HG03432 (cell line): ENCODE measurements around the gene SORCS1.
A peak's percentile ranks its signal among the peaks of the same experiment; 100 is the strongest.
"Not testable (repeated sequence)": the region's sequence is repeated elsewhere in the genome, so short reads cannot be mapped to it uniquely, and the experiment has no call there.

Experiments
- ATAC-seq: cut with Tn5 transposase; IDR thresholded peaks from one replicate; pipeline ENCODE4 v1.9.1; 2021; ENCODE audit warnings: mild to moderate bottlenecking, moderate library complexity; ENCODE audit not compliant: unreplicated experiment

SORCS1 gene

GRCh38 chr10:106952033-106952432 lies 212.5 kb downstream of the SORCS1 start:
- no peak for ATAC-seq

DNA sequence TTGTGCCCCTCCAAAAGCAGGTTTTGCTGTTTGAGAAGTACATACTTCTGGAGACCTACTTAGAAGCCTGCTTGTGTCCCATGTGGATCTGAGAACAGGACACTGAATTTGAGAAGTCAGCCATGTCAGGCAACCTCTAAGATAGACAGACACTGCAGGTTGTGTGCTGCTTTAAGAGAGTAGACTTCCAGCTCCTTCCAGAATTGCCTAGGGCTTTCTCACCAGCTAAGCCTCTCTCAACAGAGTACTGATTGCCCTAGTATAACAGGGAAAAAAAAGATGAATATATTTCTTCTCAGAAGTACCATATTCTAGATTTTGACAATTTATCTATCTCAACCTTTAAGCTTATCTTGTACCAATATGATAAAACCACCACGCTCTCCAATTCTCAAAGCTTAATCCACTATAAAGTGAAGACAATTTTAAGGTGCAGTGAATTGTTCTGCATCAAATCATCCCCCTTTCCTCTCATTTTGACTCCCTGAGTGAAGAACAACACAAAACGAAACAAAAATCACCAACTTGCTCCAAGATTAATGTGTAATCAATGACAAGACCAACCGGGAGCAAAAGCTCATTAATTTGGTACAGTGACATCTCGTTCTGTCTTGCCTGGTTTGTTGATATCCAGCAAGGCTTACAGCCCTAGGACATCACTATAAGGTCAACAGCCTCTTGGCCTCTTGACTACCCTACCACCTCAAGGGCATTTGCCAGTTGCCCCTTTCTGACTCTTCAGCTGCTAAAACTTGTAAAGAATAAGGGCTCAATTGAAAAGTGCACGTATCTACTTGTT lies 214.6 kb downstream of the SORCS1 start:
- no peak for ATAC-seq

- peak; percentile 57 for ATAC-seq
Observed at GRCh38 chr10:106947643-106948042, 216.9 kb downstream of the SORCS1 start.

GRCh38 chr10:106942035-106942662 lies 222.4 kb downstream of the SORCS1 start:
- no peak for ATAC-seq

DNA sequence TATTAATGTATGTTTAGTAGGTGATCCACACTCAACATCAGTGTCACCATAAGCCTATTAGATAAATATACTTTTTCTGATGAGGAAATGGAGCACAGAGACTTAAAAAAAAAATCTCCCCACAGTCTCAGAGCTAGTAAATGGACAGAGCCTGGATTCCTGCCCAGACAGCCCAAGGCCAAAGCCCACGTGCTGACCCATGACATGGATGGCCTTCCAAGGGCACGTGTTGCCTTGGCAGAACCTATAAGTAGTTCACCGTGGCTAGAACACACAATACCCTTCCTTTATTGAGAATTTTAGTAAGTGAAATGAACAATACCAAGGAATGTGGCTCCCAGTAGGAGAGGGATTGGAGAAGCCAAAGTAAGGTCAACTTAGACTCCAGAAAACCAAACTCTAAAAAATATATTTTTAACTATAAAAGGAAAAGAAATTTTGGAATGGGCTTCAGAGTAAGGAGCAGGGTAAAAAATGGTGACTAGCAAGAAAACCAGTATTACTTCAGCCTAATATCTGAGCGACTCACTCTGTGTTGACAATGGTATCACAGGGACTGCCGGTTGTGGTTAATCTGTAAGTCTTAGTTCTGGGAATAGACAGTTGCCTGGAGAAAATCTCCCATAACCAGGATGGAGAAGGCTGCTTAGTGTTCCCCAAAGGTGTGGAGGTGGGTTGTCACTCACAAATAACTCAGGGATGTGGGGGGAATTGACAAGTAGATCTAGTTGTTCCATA lies 223.0 kb downstream of the SORCS1 start:
- ATAC-seq = no peak

GRCh38 chr10:106938513-106938912 lies 226.0 kb downstream of the SORCS1 start:
- ATAC-seq = no peak

- ATAC-seq = peak; percentile 73
Observed at GRCh38 chr10:106935978-106936451, 228.5 kb downstream of the SORCS1 start.

GRCh38 chr10:106931853-106932249 lies 232.7 kb downstream of the SORCS1 start:
- ATAC-seq = no peak

DNA sequence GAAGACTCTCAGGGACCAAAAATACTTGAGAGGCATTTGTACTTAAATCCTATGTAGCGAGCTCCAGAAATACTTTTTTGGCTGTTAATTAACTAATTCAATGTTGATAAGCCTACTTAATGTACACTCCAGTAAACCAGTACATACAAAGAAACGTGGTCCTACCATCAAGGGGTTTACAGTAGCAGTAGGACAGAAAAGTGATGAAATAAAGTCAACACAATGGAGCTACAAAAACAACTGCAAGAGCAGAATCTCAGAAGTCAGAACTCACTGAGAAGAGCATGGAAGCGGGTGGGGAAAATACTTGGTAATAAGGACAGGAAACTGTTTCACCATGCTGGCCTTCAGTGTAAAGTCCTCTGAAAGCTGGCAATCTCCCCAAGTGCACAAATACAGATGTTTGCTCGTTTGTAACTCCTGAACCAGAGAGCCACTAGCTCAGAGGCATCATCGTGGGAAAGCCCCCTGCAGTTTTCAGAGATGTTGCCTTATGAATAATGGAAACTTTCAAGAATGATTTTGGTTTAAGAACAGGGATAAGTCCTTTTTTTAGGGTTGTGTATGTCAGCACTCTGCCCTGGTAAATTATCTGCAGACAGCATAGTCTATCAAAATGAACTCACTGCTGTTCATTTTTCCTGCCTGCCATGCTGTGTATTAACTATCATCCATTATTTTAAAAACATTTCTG lies 233.2 kb downstream of the SORCS1 start:
- ATAC-seq = peak; percentile 77

- ATAC-seq = no peak
Observed at GRCh38 chr10:106930751-106931150, 233.8 kb downstream of the SORCS1 start.

DNA sequence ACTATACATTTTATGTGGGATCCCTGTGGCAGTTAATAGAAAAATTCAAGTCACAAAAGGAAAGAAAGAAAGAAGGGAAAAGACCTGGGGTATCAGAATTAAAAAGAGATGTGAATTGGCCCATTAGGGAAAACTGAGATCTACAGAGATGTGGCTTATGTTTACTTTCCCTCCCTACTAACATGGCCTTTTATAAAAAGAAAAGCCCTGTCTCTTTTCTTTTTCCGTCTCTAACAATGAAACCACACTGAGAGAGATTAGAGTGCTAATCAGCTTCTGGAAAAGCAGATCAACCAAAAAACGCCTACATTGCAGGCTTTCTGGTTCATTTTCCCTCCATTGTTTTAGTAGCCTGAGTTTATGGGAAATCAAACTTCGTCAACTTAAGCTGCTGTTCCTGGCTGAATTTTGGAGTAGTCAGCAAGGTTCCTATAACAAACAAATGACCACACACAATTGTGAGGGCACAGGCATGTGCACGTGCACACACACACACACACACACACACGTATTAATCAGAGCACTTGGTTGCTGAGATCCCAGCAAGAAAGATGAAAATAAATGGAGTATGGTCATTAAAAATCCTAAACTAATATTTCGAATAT lies 235.1 kb downstream of the SORCS1 start:
- ATAC-seq = no peak

DNA sequence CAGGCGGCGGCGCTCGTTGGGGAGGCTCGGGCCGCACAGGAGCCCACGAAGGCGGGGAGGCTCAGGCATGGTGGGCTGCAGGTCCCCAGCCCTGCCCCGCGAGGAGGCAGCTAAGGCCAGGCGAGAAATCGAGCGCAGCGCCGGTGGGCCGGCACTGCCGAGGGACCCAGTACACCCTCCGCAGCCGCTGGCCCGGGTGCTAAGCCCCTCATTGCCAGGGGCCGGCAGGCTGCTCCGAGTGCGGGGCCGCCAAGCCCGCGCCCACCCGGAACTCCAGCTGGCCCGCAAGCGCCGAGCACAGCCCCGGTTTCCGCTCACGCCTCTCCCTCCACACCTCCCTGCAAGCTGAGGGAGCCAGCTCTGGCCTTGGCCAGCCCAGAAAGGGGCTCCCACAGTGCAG lies 236.4 kb downstream of the SORCS1 start:
- ATAC-seq = not testable (repeated sequence)

GRCh38 chr10:106925191-106925590 lies 239.3 kb downstream of the SORCS1 start:
- ATAC-seq = no peak

DNA sequence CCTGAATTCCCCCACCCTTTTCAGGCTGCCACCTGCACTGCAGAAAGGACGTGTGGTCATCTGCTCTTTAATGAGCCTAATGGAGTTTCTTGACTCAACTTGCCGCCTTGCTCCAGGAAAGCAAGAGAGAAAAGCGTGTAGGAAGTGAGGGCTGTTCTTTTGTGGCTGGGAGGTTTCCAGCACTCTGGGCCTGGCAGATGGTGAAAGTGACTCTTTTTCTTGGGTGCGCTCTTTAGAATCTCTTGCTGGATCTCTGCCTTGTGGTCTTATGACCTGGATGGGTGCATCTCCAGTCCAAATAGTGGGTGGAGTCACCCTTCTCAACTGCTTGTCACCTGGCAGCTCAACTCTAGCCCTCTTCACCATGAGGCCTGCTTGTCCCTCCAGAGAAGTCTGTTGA lies 244.0 kb downstream of the SORCS1 start:
- ATAC-seq = no peak

GRCh38 chr10:106919871-106920282 lies 244.6 kb downstream of the SORCS1 start:
- peak; percentile 86 for ATAC-seq

DNA sequence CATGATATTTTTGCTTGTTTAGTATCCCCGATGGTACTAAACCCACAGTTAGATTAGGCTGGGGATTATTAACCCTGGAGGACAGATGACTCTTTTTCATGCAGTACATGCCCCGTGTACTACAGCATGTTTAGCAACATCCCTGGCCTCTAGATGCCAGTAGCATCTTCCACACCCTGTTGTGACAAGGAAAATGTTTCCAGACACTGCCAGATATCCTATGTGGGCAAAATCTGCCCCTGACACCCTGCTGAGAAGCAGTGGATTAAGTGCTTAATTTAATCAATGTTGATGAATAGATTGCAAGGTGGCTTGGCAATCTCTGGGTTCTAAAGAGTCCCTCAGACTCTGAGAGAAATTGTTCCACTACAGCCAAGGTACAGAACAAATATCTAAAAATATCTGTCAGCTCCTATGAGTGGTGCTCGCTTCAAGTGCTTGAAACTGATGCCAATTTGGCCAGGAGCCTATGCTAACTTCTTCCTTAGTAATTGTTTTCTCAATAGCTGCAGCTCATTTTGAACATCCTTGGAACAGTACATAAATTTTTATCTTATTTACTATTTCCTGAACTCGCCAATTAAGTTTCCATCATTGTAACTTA lies 247.0 kb downstream of the SORCS1 start:
- no peak for ATAC-seq

GRCh38 chr10:106914016-106914415 lies 250.5 kb downstream of the SORCS1 start:
- no peak for ATAC-seq

DNA sequence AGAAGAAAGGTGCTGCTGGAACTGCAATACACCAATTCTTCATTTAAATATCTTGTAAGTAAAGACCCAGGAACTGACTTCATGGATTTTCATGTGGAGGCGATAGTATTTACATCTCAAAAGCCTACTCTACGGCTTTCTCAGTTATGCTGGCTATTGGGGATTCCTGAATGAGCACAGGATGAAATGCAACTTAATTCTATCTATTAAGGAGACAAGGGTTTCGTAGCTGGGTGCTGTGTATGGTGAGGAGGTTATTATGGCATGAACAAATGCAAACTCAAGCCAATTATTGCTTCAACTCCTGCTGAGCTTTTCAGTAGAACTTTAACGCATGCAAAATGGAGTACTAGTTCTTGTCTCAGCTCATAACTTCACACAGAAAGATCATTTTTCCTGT lies 251.2 kb downstream of the SORCS1 start:
- no peak for ATAC-seq

DNA sequence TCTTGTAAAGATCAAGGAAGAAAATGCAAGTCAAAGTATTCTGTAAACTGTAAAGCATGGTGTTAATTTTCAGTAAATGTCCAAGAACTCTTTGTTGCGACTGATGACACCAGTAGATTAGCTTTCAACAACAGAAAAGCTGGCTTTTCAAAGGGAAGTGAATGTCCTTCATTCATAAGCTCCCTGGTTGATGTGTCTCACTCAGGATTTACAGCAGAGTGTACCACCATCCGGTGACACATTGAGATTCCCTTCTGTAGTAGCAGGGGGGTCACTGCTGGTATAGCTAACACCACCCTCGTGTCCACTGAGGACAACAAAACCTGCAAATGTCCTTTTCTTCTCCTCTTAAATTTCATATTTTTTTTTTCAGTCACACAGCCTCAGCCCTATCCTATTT lies 253.4 kb downstream of the SORCS1 start:
- ATAC-seq = no peak

DNA sequence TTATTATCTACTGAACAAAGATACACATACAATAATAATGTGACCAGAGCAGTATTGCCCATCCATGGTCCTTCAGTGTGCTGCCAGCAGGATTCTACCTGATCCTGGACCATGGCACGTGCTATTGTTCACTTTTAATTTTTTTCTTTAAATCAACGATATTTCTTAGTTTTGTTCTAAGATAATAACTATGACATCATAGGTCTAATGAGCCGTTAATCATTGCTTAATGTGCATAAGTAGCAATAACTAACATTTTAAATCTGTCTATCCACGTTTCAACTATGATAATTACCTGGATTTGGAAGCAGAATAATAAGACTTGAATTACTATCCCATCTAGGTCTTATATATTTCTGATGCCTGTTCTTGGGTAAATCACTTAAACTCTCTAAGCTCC lies 253.8 kb downstream of the SORCS1 start:
- no peak for ATAC-seq
